ENCODE data around the gene SPAG7. TPM values are rescaled to one million over a fixed set of nuclear protein-coding genes. Genes with fewer than 3 reads are reported as not detected.

SPAG7 gene
- total and polyA plus RNA-seq, 5 donors from 2014 or later = 52.5 to 130 (median 106) TPM

- Histone ChIP-seq H3K27me3 (ENCODE audit: control insufficient read depth, insufficient read depth, low read length) (no peaks in the 10 kb centered on the region), H3K9me3 (ENCODE audit: control insufficient read depth in 2 of 2, low read length in 2 of 2) (no peaks in the 10 kb centered on the region), H3K27ac (ENCODE audit: insufficient read depth, low read length, poor library complexity, severe bottlenecking) (peak overlapping the region; percentile 97), H3K36me3 (ENCODE audit: control insufficient read depth, insufficient read depth, low read length) (peaks cover 35% of the 10 kb centered on the region), H3K4me3 (ENCODE audit: low read depth, low read length) (peak overlapping the region; percentile 96), H3K4me1 (ENCODE audit: control insufficient read depth, insufficient read depth, low read length, poor library complexity, severe bottlenecking) (peaks cover 64% of the 10 kb centered on the region)
- Mint-ChIP-seq H3K36me3 (peaks cover 23% of the 10 kb centered on the region), H3K4me1 (peaks cover 0 to 59% (median 35%) of the 10 kb centered on the region in 4 donors), H3K27me3 (peaks cover 4% of the 10 kb centered on the region), H3K9me3 (peaks cover 0 to 3% (median 0%) of the 10 kb centered on the region in 7 donors), H3K4me3 (peak overlapping the region; percentile 95 to 99 (median 98)), H3K27ac (peak overlapping the region; percentile 82 to 97 (median 95))
- ATAC-seq (ENCODE audit: low read depth in 2 of 2) (peak; percentile 26 to 30), DNase-seq (peak; percentile 62 to 90 (median 71))
These were observed 20.0 kb downstream of the SPAG7 start for GRCh38 chr17:4947411-4948165.

- peak overlapping the region; percentile 82 to 94 (median 84) for H3K27ac Mint-ChIP-seq
- ATAC-seq (ENCODE audit: low read depth in 2 of 2) = no peak
- Histone ChIP-seq H3K4me1 (ENCODE audit: control insufficient read depth, insufficient read depth, low read length, poor library complexity, severe bottlenecking) (peaks cover 70% of the 10 kb centered on the region), H3K27me3 (ENCODE audit: control insufficient read depth, insufficient read depth, low read length) (no peaks in the 10 kb centered on the region), H3K4me3 (ENCODE audit: low read depth, low read length) (peak overlapping the region; percentile 96), H3K27ac (ENCODE audit: insufficient read depth, low read length, poor library complexity, severe bottlenecking) (peak overlapping the region; percentile 97), H3K9me3 (ENCODE audit: control insufficient read depth in 2 of 2, low read length in 2 of 2) (no peaks in the 10 kb centered on the region), H3K36me3 (ENCODE audit: control insufficient read depth, insufficient read depth, low read length) (peaks cover 39% of the 10 kb centered on the region)
- DNase-seq = no peak
- H3K27me3 Mint-ChIP-seq = peaks cover 4% of the 10 kb centered on the region
- H3K4me3 Mint-ChIP-seq = peak overlapping the region; percentile 90 to 99 (median 96)
- H3K36me3 Mint-ChIP-seq = peaks cover 24% of the 10 kb centered on the region
- H3K4me1 Mint-ChIP-seq = peaks cover 0 to 64% (median 39%) of the 10 kb centered on the region in 4 donors
- H3K9me3 Mint-ChIP-seq = peaks cover 0 to 3% (median 0%) of the 10 kb centered on the region in 7 donors
These were observed 20.6 kb downstream of the SPAG7 start for GRCh38 chr17:4947010-4947410.

- ATAC-seq (ENCODE audit: low read depth in 2 of 2) = no peak
- H3K4me1 Mint-ChIP-seq = peaks cover 0 to 66% (median 44%) of the 10 kb centered on the region in 4 donors
- Histone ChIP-seq H3K9me3 (ENCODE audit: control insufficient read depth in 2 of 2, low read length in 2 of 2) (no peaks in the 10 kb centered on the region), H3K27ac (ENCODE audit: insufficient read depth, low read length, poor library complexity, severe bottlenecking) (peak overlapping the region; percentile 97), H3K27me3 (ENCODE audit: control insufficient read depth, insufficient read depth, low read length) (no peaks in the 10 kb centered on the region), H3K4me1 (ENCODE audit: control insufficient read depth, insufficient read depth, low read length, poor library complexity, severe bottlenecking) (peaks cover 76% of the 10 kb centered on the region), H3K4me3 (ENCODE audit: low read depth, low read length) (peak overlapping the region; percentile 96), H3K36me3 (ENCODE audit: control insufficient read depth, insufficient read depth, low read length) (peaks cover 39% of the 10 kb centered on the region)
- H3K27ac Mint-ChIP-seq = peak overlapping the region; percentile 82 to 94 (median 93)
- H3K36me3 Mint-ChIP-seq = peaks cover 30% of the 10 kb centered on the region
- peaks cover 4% of the 10 kb centered on the region for H3K27me3 Mint-ChIP-seq
- H3K9me3 Mint-ChIP-seq = peaks cover 0 to 3% (median 0%) of the 10 kb centered on the region in 7 donors
- peak overlapping the region; percentile 90 to 99 (median 96) for H3K4me3 Mint-ChIP-seq
- DNase-seq = peak in 1 of 3 donors; percentile 27
These were observed 21.2 kb downstream of the SPAG7 start for GRCh38 chr17:4946312-4946976.

- Histone ChIP-seq H3K4me1 (ENCODE audit: control insufficient read depth, insufficient read depth, low read length, poor library complexity, severe bottlenecking) (peaks cover 81% of the 10 kb centered on the region), H3K9me3 (ENCODE audit: control insufficient read depth in 2 of 2, low read length in 2 of 2) (no peaks in the 10 kb centered on the region), H3K27me3 (ENCODE audit: control insufficient read depth, insufficient read depth, low read length) (no peaks in the 10 kb centered on the region), H3K36me3 (ENCODE audit: control insufficient read depth, insufficient read depth, low read length) (peaks cover 39% of the 10 kb centered on the region), H3K27ac (ENCODE audit: insufficient read depth, low read length, poor library complexity, severe bottlenecking) (peak overlapping the region; percentile 97), H3K4me3 (ENCODE audit: low read depth, low read length) (peak overlapping the region; percentile 96)
- Mint-ChIP-seq H3K4me1 (peaks cover 0 to 69% (median 48%) of the 10 kb centered on the region in 4 donors), H3K27ac (peak overlapping the region; percentile 82 to 94 (median 93)), H3K36me3 (peaks cover 35% of the 10 kb centered on the region), H3K9me3 (peaks cover 0 to 3% (median 0%) of the 10 kb centered on the region in 7 donors), H3K4me3 (peak overlapping the region; percentile 90 to 99 (median 96)), H3K27me3 (peaks cover 4% of the 10 kb centered on the region)
- DNase-seq (no peak), ATAC-seq (ENCODE audit: low read depth in 2 of 2) (no peak)
These were observed 21.7 kb downstream of the SPAG7 start for GRCh38 chr17:4945944-4946280.

- Mint-ChIP-seq H3K27ac (peak overlapping the region; percentile 91 to 96 (median 94)), H3K9me3 (peaks cover 0 to 3% (median 0%) of the 10 kb centered on the region in 7 donors), H3K4me3 (peak overlapping the region; percentile 90 to 99 (median 96)), H3K4me1 (peaks cover 0 to 65% (median 48%) of the 10 kb centered on the region in 4 donors), H3K27me3 (peaks cover 4% of the 10 kb centered on the region), H3K36me3 (peaks cover 35% of the 10 kb centered on the region)
- Histone ChIP-seq H3K27ac (ENCODE audit: insufficient read depth, low read length, poor library complexity, severe bottlenecking) (peak overlapping the region; percentile 97), H3K27me3 (ENCODE audit: control insufficient read depth, insufficient read depth, low read length) (no peaks in the 10 kb centered on the region), H3K36me3 (ENCODE audit: control insufficient read depth, insufficient read depth, low read length) (peaks cover 39% of the 10 kb centered on the region), H3K4me3 (ENCODE audit: low read depth, low read length) (peak overlapping the region; percentile 96), H3K4me1 (ENCODE audit: control insufficient read depth, insufficient read depth, low read length, poor library complexity, severe bottlenecking) (peaks cover 82% of the 10 kb centered on the region), H3K9me3 (ENCODE audit: control insufficient read depth in 2 of 2, low read length in 2 of 2) (no peaks in the 10 kb centered on the region)
- peak; percentile 44 to 50 for ATAC-seq (ENCODE audit: low read depth in 2 of 2)
- DNase-seq = peak; percentile 60 to 85 (median 68)
These were observed 22.3 kb downstream of the SPAG7 start for GRCh38 chr17:4945176-4945943.

GRCh38 chr17:4944554-4945175 is 23.0 kb downstream of the SPAG7 start:
- Mint-ChIP-seq H3K27ac (peak overlapping the region; percentile 91 to 96 (median 94)), H3K27me3 (peaks cover 4% of the 10 kb centered on the region), H3K9me3 (peaks cover 0 to 3% (median 0%) of the 10 kb centered on the region in 7 donors), H3K4me3 (peak overlapping the region; percentile 90 to 99 (median 96)), H3K4me1 (peaks cover 0 to 66% (median 49%) of the 10 kb centered on the region in 4 donors), H3K36me3 (peaks cover 39% of the 10 kb centered on the region)
- H3K27me3 ChIP-seq (ENCODE audit: control insufficient read depth, insufficient read depth, low read length) = no peaks in the 10 kb centered on the region
- peaks cover 78% of the 10 kb centered on the region for H3K4me1 ChIP-seq (ENCODE audit: control insufficient read depth, insufficient read depth, low read length, poor library complexity, severe bottlenecking)
- no peaks in the 10 kb centered on the region for H3K9me3 ChIP-seq (ENCODE audit: control insufficient read depth in 2 of 2, low read length in 2 of 2)
- H3K36me3 ChIP-seq (ENCODE audit: control insufficient read depth, insufficient read depth, low read length) = peaks cover 39% of the 10 kb centered on the region
- H3K27ac ChIP-seq (ENCODE audit: insufficient read depth, low read length, poor library complexity, severe bottlenecking) = peak overlapping the region; percentile 97
- peak overlapping the region; percentile 96 for H3K4me3 ChIP-seq (ENCODE audit: low read depth, low read length)
- DNase-seq (no peak), ATAC-seq (ENCODE audit: low read depth in 2 of 2) (no peak)

- H3K27ac Mint-ChIP-seq = peak overlapping the region; percentile 91 to 96 (median 94)
- DNase-seq (peak; percentile 50 to 90 (median 71)), ATAC-seq (ENCODE audit: low read depth in 2 of 2) (peak; percentile 8 to 10)
- Histone ChIP-seq H3K9me3 (ENCODE audit: control insufficient read depth in 2 of 2, low read length in 2 of 2) (no peaks in the 10 kb centered on the region), H3K36me3 (ENCODE audit: control insufficient read depth, insufficient read depth, low read length) (peaks cover 39% of the 10 kb centered on the region), H3K27ac (ENCODE audit: insufficient read depth, low read length, poor library complexity, severe bottlenecking) (peak overlapping the region; percentile 97), H3K27me3 (ENCODE audit: control insufficient read depth, insufficient read depth, low read length) (no peaks in the 10 kb centered on the region), H3K4me3 (ENCODE audit: low read depth, low read length) (peak overlapping the region; percentile 96), H3K4me1 (ENCODE audit: control insufficient read depth, insufficient read depth, low read length, poor library complexity, severe bottlenecking) (peaks cover 80% of the 10 kb centered on the region)
- peak overlapping the region; percentile 90 to 99 (median 96) for H3K4me3 Mint-ChIP-seq
- H3K27me3 Mint-ChIP-seq = peaks cover 4% of the 10 kb centered on the region
- peaks cover 39% of the 10 kb centered on the region for H3K36me3 Mint-ChIP-seq
- peaks cover 0 to 3% (median 0%) of the 10 kb centered on the region in 7 donors for H3K9me3 Mint-ChIP-seq
- H3K4me1 Mint-ChIP-seq = peaks cover 0 to 69% (median 51%) of the 10 kb centered on the region in 4 donors
These were observed 23.5 kb downstream of the SPAG7 start for GRCh38 chr17:4944163-4944553.
